H1 (cell line): ENCODE measurements around the gene FAHD2B. TPM values are rescaled to one million over a fixed set of nuclear protein-coding genes. Genes with fewer than 3 reads are reported as not detected.
"Not testable (repeated sequence)": the region's sequence is repeated elsewhere in the genome, so short reads cannot be mapped to it uniquely, and the experiment has no call there.

Experiments
- CTCF ChIA-PET: fragments of 300-600 bp; sonication (Branson Sonifier 250); formaldehyde crosslinking; loops from one replicate; lab custom pipeline; 2021; ENCODE audit not compliant: partially characterized antibody; lab: Charles Lee
- POLR2A ChIA-PET: fragments of 300-600 bp; sonication (Branson Sonifier 250); formaldehyde crosslinking; loops from one replicate; lab custom pipeline; 2021; ENCODE audit warnings: inconsistent platforms; ENCODE audit not compliant: partially characterized antibody; lab: Charles Lee
- DNase-seq, 2 experiments: peaks; one replicate each; pipeline versions ENCODE4 v3.0.0 to v3.0.0-alpha.2; 2010 to 2022; ENCODE audit warnings: low spot score in 2 of 2, low read depth in 1 of 2, mixed read lengths in 1 of 2
- FAIRE-seq: peaks from 2 replicates; lab custom pipeline; 2011; peaks lifted over from hg19 to GRCh38; lab: Jason Lieb, UNC
- H2AFZ ChIP-seq: 2 replicates; pipeline ENCODE4 v1.8.1; 2012; ENCODE audit warnings: low read length, inconsistent platforms
- H2AK5ac ChIP-seq: 2 replicates; pipeline ENCODE4 v1.6.1; 2013; ENCODE audit warnings: low read depth, low read length
- H2BK120ac ChIP-seq: replicated peaks from 2 replicates; pipeline ENCODE3; 2013; ENCODE audit warnings: low read depth, low read length, inconsistent platforms
- H2BK12ac ChIP-seq: 2 replicates; pipeline ENCODE4 v1.6.1; 2013; ENCODE audit warnings: low read depth, low read length
- H2BK15ac ChIP-seq: 2 replicates; pipeline ENCODE4 v1.6.1; 2013; ENCODE audit warnings: low read length
- H2BK20ac ChIP-seq: 2 replicates; pipeline ENCODE4 v1.6.1; 2013; ENCODE audit warnings: low read length
- H2BK5ac ChIP-seq: 2 replicates; pipeline ENCODE4 v1.6.1; 2013; ENCODE audit warnings: low read depth, low read length
- H3K14ac ChIP-seq: 2 replicates; pipeline ENCODE4 v1.6.1; 2013; ENCODE audit warnings: inconsistent platforms; ENCODE audit not compliant: insufficient read length
- H3K18ac ChIP-seq: 2 replicates; pipeline ENCODE4 v1.6.1; 2013; ENCODE audit warnings: low read length; ENCODE audit errors: extremely low read depth
- H3K23ac ChIP-seq: 2 replicates; pipeline ENCODE4 v1.6.1; 2013; ENCODE audit warnings: inconsistent platforms; ENCODE audit not compliant: insufficient read length
- H3K23me2 ChIP-seq: 2 replicates; pipeline ENCODE4 v1.6.1; 2013; ENCODE audit warnings: low read depth, low read length
- H3K27ac ChIP-seq: 2 replicates; pipeline ENCODE4 v1.6.1; 2011; ENCODE audit warnings: low read depth, low read length, inconsistent platforms
- H3K27me3 ChIP-seq, 4 experiments: replicated peaks in 1 of 4; 1 replicate in 1 of 4; 2 replicates in 3 of 4; pipeline versions ENCODE4 v1.6.1 to v1.8.1; 2011 to 2013; ENCODE audit warnings: low read length in 3 of 4, mild to moderate bottlenecking in 3 of 4, inconsistent platforms in 2 of 4, mixed read lengths in 2 of 4, moderate library complexity in 1 of 4; ENCODE audit not compliant: control insufficient read depth in 3 of 4, insufficient read depth in 3 of 4; ENCODE audit errors: extremely low read depth in 1 of 4
- H3K36me3 ChIP-seq, 4 experiments: 2 replicates each; pipeline versions ENCODE4 v1.6.1 to v1.8.1; 2011 to 2013; ENCODE audit warnings: mild to moderate bottlenecking in 4 of 4, low read length in 3 of 4, moderate library complexity in 2 of 4, control low read depth in 1 of 4, inconsistent platforms in 1 of 4; ENCODE audit not compliant: insufficient read depth in 4 of 4, control insufficient read depth in 2 of 4
- H3K4ac ChIP-seq: replicated peaks from 2 replicates; pipeline ENCODE3; 2013; ENCODE audit warnings: low read length, low read depth, mixed read lengths, inconsistent platforms; ENCODE audit not compliant: insufficient read length
- H3K4me1 ChIP-seq, 4 experiments: replicated peaks in 1 of 4; 1 replicate in 1 of 4; 2 replicates in 3 of 4; pipeline versions ENCODE4 v1.6.1 to v1.8.1; 2011 to 2013; ENCODE audit warnings: low read length in 3 of 4, inconsistent platforms in 2 of 4, mixed read lengths in 1 of 4; ENCODE audit not compliant: insufficient read depth in 4 of 4, control insufficient read depth in 3 of 4
- H3K4me2 ChIP-seq, 2 experiments: 2 replicates each; pipeline versions ENCODE4 v1.6.1 to v1.8.1; 2011 to 2013; ENCODE audit warnings: low read depth in 2 of 2, low read length in 2 of 2, control low read depth in 1 of 2, inconsistent platforms in 1 of 2, mild to moderate bottlenecking in 1 of 2; ENCODE audit not compliant: insufficient read depth in 1 of 2
- H3K4me3 ChIP-seq, 4 experiments: fragments of 200-600, 300-600 bp in 1 of 4; sonication (generic), shearing (Covaris generic), sonication (Bioruptor Twin) in 1 of 4; 2 replicates each; pipeline versions ENCODE4 v1.5.1 to v1.8.1; 2011 to 2016; ENCODE audit warnings: low read length in 4 of 4, low read depth in 3 of 4, control low read depth in 2 of 4, inconsistent platforms in 2 of 4, mild to moderate bottlenecking in 2 of 4, mixed read lengths in 1 of 4, moderate library complexity in 1 of 4; ENCODE audit not compliant: insufficient read depth in 2 of 4; ENCODE audit errors: extremely low read depth in 1 of 4
- H3K56ac ChIP-seq: replicated peaks from 2 replicates; pipeline ENCODE3; 2013; ENCODE audit warnings: low read depth, mild to moderate bottlenecking, mixed read lengths, low read length, inconsistent platforms; ENCODE audit not compliant: insufficient read length
- H3K79me1 ChIP-seq: 2 replicates; pipeline ENCODE4 v1.6.1; 2013; ENCODE audit warnings: low read depth, low read length, control low read depth
- H3K79me2 ChIP-seq, 2 experiments: 2 replicates each; pipeline versions ENCODE4 v1.6.1 to v1.8.1; 2012 to 2013; ENCODE audit warnings: low read length in 2 of 2, mild to moderate bottlenecking in 2 of 2, inconsistent platforms in 1 of 2; ENCODE audit not compliant: insufficient read depth in 2 of 2, control insufficient read depth in 1 of 2
- H3K9ac ChIP-seq, 4 experiments: replicated peaks in 1 of 4; 1 replicate in 1 of 4; 2 replicates in 3 of 4; pipeline versions ENCODE4 v1.6.1 to v1.8.1; 2011 to 2013; ENCODE audit warnings: low read depth in 3 of 4, low read length in 3 of 4, control low read depth in 2 of 4, mild to moderate bottlenecking in 2 of 4, moderate library complexity in 2 of 4, inconsistent platforms in 1 of 4; ENCODE audit errors: extremely low read depth in 1 of 4
- H3K9me3 ChIP-seq, 2 experiments: 2 replicates each; pipeline versions ENCODE4 v1.6.1 to v1.8.1; 2012 to 2013; ENCODE audit warnings: mild to moderate bottlenecking in 2 of 2, moderate library complexity in 2 of 2, control low read depth in 1 of 2, inconsistent platforms in 1 of 2, low read depth in 1 of 2, low read length in 1 of 2, mixed read lengths in 1 of 2; ENCODE audit not compliant: insufficient read depth in 2 of 2
- H4K20me1 ChIP-seq, 2 experiments: replicated peaks in 1 of 2; 2 replicates each; pipeline versions ENCODE3 to v1.8.1; 2011 to 2013; ENCODE audit warnings: inconsistent platforms in 2 of 2, low read length in 2 of 2, mild to moderate bottlenecking in 1 of 2; ENCODE audit not compliant: insufficient read depth in 2 of 2, control insufficient read depth in 1 of 2
- H4K5ac ChIP-seq: 2 replicates; pipeline ENCODE4 v1.6.1; 2013; ENCODE audit warnings: low read length, low read depth, mixed read lengths, inconsistent platforms; ENCODE audit not compliant: insufficient read length
- H4K8ac ChIP-seq: 2 replicates; pipeline ENCODE4 v1.8.0; 2013; ENCODE audit warnings: mild to moderate bottlenecking, moderate library complexity, low read length, inconsistent platforms; ENCODE audit not compliant: insufficient read depth; ENCODE audit errors: extremely low read depth
- H4K91ac ChIP-seq: replicated peaks from 2 replicates; pipeline ENCODE3; 2013; ENCODE audit warnings: low read length, mixed read lengths, inconsistent platforms; ENCODE audit not compliant: insufficient read length
- WGBS, 2 experiments: shearing (Covaris generic) in 1 of 2; methylation state at CpG; one replicate each; pipeline versions ENCODE4 v1.1.6 to v1.1.7; 2013 to 2015; ENCODE audit warnings: low lambda C conversion rate in 2 of 2, mixed read lengths in 2 of 2, inconsistent platforms in 1 of 2, low coverage in 1 of 2, missing lambda C conversion rate in 1 of 2; ENCODE audit not compliant: insufficient replicate concordance in 2 of 2, insufficient coverage in 1 of 2, insufficient read length in 1 of 2; ENCODE audit errors: extremely low coverage in 1 of 2, missing lambda C conversion rate in 1 of 2; 5-methylcytosine and 5-hydroxymethylcytosine counted together
- polyA plus RNA-seq, 7 experiments: library from polyadenylated mRNA; depleted of rRNA in 3 of 7; stranded (reverse) in 5 of 7; unstranded in 2 of 7; fragments of >200 nt in 5 of 7; fragments of 200-250 nt in 2 of 7; gene quantifications; 1 replicate in 5 of 7; 2 replicates in 1 of 7; 4 replicates in 1 of 7; pipeline versions ENCODE4 v1.2.1 to v1.2.3, GENCODE V29; 2011 to 2013; ENCODE audit warnings: missing spikeins in 2 of 7, mixed read lengths in 2 of 7
- total RNA-seq: library from RNA; stranded (reverse); fragmentation: NEBNext Ultra II Directional; extraction: Animal tissue kit (Norgen Biotek cat#: 25700); gene quantifications from 2 replicates; pipeline ENCODE4 v1.2.1, GENCODE V29; 2021

FAHD2B gene
- total and polyA plus RNA-seq, 2 of the 8 experiments (the other 6 are each of a cell fraction or from before 2014, with no cell fraction given) = 23.5 to 39.4 TPM

GRCh38 chr2:97066030-97066429, 28.7 kb downstream of the FAHD2B start:
- H3K4me1 ChIP-seq, POLR2A ChIA-PET, CTCF ChIA-PET, FAIRE-seq, H3K23ac ChIP-seq, H2BK12ac ChIP-seq, H3K56ac ChIP-seq, H3K79me1 ChIP-seq, H3K9me3 ChIP-seq, H4K5ac ChIP-seq, H3K23me2 ChIP-seq, H4K20me1 ChIP-seq, H3K27me3 ChIP-seq, H3K4me2 ChIP-seq, H2BK15ac ChIP-seq, H2AK5ac ChIP-seq, H2BK5ac ChIP-seq, H3K27ac ChIP-seq, H3K4me3 ChIP-seq, H2BK20ac ChIP-seq, H4K8ac ChIP-seq, H3K14ac ChIP-seq, H3K4ac ChIP-seq, H3K9ac ChIP-seq, H3K18ac ChIP-seq, H4K91ac ChIP-seq, H3K79me2 ChIP-seq, DNase-seq, H2AFZ ChIP-seq, H2BK120ac ChIP-seq, H3K36me3 ChIP-seq: not testable (repeated sequence)
- 83% methylated on average over 5 of the region's 5 CpGs; no CpG with 5 or more reads in 1 of the 2 experiments for WGBS, 2 experiments

GRCh38 chr2:97062020-97062419, 32.7 kb downstream of the FAHD2B start:
- FAIRE-seq, H3K56ac ChIP-seq, H2AFZ ChIP-seq, H2BK5ac ChIP-seq, H3K27ac ChIP-seq, H3K4me3 ChIP-seq, H4K91ac ChIP-seq, DNase-seq, H3K14ac ChIP-seq, H3K23ac ChIP-seq, H2BK15ac ChIP-seq, H3K4me2 ChIP-seq, H3K79me2 ChIP-seq, H3K9ac ChIP-seq, H4K20me1 ChIP-seq, CTCF ChIA-PET, H3K79me1 ChIP-seq, H3K18ac ChIP-seq, H2AK5ac ChIP-seq, H3K4ac ChIP-seq, H4K5ac ChIP-seq, H3K23me2 ChIP-seq, H2BK12ac ChIP-seq, H3K36me3 ChIP-seq, POLR2A ChIA-PET, H4K8ac ChIP-seq, H3K9me3 ChIP-seq, H3K4me1 ChIP-seq, H2BK20ac ChIP-seq, H2BK120ac ChIP-seq, H3K27me3 ChIP-seq: not testable (repeated sequence)
- 100% methylated on average over 1 of the region's 1 CpG; no CpG with 5 or more reads in 1 of the 2 experiments for WGBS, 2 experiments
